Spleen (tissue), 11 donors: ENCODE measurements around the gene PYGO2. TPM values are rescaled to one million over a fixed set of nuclear protein-coding genes. Genes with fewer than 3 reads are reported as not detected.

Source experiments
- DNase-seq: peaks from one replicate; pipeline ENCODE4 v3.0.0-alpha.2; 2020
- H3K27ac ChIP-seq, 8 donors: fragments of 200-600 bp; sonication (generic) in 7 of 8; 1 replicate in 4 of 8; 2 replicates in 4 of 8; pipeline versions ENCODE4 v1.5.0 to v1.8.0; 2016 to 2021; ENCODE audit warnings: inconsistent platforms in 4 of 8, mild to moderate bottlenecking in 4 of 8, moderate library complexity in 1 of 8
- H3K27me3 ChIP-seq, 7 donors: fragments of 200-600 bp; sonication (generic) in 6 of 7; replicated peaks in 1 of 7; 1 replicate in 4 of 7; 2 replicates in 3 of 7; pipeline versions ENCODE4 v1.5.0 to v1.8.0; 2016 to 2021; ENCODE audit warnings: inconsistent platforms in 3 of 7, mild to moderate bottlenecking in 1 of 7
- H3K36me3 ChIP-seq, 6 donors: fragments of 200-600 bp; sonication (generic) in 5 of 6; 1 replicate in 4 of 6; 2 replicates in 2 of 6; pipeline versions ENCODE4 v1.5.0 to v1.8.0; 2016 to 2021; ENCODE audit warnings: inconsistent platforms in 2 of 6
- H3K4me1 ChIP-seq, 6 donors: fragments of 200-600 bp; sonication (generic) in 5 of 6; 1 replicate in 3 of 6; 2 replicates in 3 of 6; pipeline versions ENCODE4 v1.5.0 to v1.8.0; 2016 to 2021; ENCODE audit warnings: inconsistent platforms in 3 of 6
- H3K4me3 ChIP-seq, 8 donors: fragments of 200-600 bp; sonication (generic) in 7 of 8; 1 replicate in 4 of 8; 2 replicates in 4 of 8; pipeline versions ENCODE4 v1.5.0 to v1.8.0; 2016 to 2021; ENCODE audit warnings: inconsistent platforms in 4 of 8, mild to moderate bottlenecking in 4 of 8, moderate library complexity in 2 of 8
- H3K9me3 ChIP-seq, 8 donors: fragments of 200-600 bp; sonication (generic) in 7 of 8; 1 replicate in 4 of 8; 2 replicates in 4 of 8; pipeline versions ENCODE4 v1.5.0 to v1.8.0; 2016 to 2021; ENCODE audit warnings: inconsistent platforms in 4 of 8
- POLR2A ChIP-seq, 3 donors: fragments of 450-650 bp; IDR thresholded peaks; one replicate each; pipeline ENCODE4 v1.5.1; 2017; ENCODE audit warnings: antibody characterized with exemption in 3 of 3, mild to moderate bottlenecking in 1 of 3
- POLR2AphosphoS5 ChIP-seq, 3 donors: sonication (generic); formaldehyde crosslinking; IDR thresholded peaks; one replicate each; pipeline ENCODE4 v1.5.1; 2017; ENCODE audit warnings: antibody characterized with exemption in 3 of 3
- WGBS, 5 donors: extraction: QIAGEN DNeasy Blood & Tissue Kit in 3 of 5; methylation state at CpG; one replicate each; pipeline versions ENCODE4 v1.1.5 to v1.1.7; 2013 to 2018; 5-methylcytosine and 5-hydroxymethylcytosine counted together
- intact Hi-C: fragments of 100-400 bp; cut with DNase I; formaldehyde crosslinking; loops from one replicate; pipeline ENCODE4 v1.15.0; 2023; ENCODE audit warnings: low total_unique reads
- polyA plus RNA-seq, 3 donors: library from polyadenylated mRNA; stranded (reverse); fragments of 200-250 nt; gene quantifications; one replicate each; pipeline ENCODE4 v1.2.1, GENCODE V29; 2013
- total RNA-seq, 7 donors: library from RNA; depleted of rRNA in 3 of 7; stranded (reverse); fragments of >200 nt in 3 of 7; fragmentation: NEBNext Ultra II Directional in 4 of 7; extraction: Animal tissue kit (Norgen Biotek cat#: 25700) in 4 of 7; gene quantifications; one replicate each; pipeline versions ENCODE4 v1.1.0 to v1.2.1, GENCODE V29; 2016 to 2021
- TF ChIP-seq, protein P1 (sequence below), 11 experiments: fragments of 200-600 bp in 7 of 11; fragments of 450-650 bp in 4 of 11; sonication (generic) in 4 of 11; IDR thresholded peaks in 8 of 11; conservative IDR thresholded peaks in 3 of 11; 1 replicate in 7 of 11; 2 replicates in 4 of 11; pipeline versions ENCODE4 v1.4.0 to v1.8.0; 2016 to 2021; ENCODE audit warnings: antibody characterized with exemption in 11 of 11, inconsistent platforms in 4 of 11, mild to moderate bottlenecking in 1 of 11
- donor health status: healthy with polysubstance abuse.
- donor health status: DM: no; HTN: no; CAD: no; lungs with moderate emphysema.
- donor health status: DM: no; HTN: no; CAD: no.
- donor health status: Bipolar disorder and iron deficiency.
- donor health status: healthy.
- donor health status: DM: no; HTN: no; CAD: no.
- donor health status: DM: yes; HTN: yes; CAD: no.

PYGO2 gene
- total and polyA plus RNA-seq, 10 donors = 19.8 to 36.6 (median 35.2) TPM

DNA sequence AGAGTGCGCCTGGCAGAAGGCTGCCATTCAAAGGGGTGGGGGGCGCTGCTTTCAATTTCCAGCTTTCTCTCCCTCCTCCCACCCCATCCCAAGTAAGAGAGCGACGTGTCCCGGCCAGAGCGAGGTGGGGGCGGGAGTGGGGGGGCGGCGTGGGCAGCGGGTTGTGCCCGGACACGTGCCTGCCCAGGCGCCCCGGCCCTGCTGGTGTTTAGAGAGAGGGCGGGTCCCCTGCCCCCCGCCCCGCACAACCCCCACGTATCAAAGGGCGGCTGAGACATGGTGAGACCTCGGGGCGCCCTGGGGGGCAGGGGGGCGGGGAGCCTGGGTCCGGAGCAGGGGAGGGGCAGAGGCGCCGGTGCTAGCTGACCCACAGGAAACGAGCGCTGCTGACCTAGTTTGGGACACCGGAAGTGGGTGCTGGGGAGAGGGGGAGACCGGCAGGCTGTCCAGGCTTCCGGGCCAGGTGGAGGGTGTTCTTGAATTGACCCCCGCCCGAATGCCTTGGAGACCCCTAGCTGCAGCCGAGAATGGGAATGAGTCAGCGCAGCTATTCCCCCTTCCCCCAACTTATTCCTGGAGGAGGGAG lies 42.3 kb upstream of the PYGO2 start:
- TF ChIP-seq, protein P1, sequence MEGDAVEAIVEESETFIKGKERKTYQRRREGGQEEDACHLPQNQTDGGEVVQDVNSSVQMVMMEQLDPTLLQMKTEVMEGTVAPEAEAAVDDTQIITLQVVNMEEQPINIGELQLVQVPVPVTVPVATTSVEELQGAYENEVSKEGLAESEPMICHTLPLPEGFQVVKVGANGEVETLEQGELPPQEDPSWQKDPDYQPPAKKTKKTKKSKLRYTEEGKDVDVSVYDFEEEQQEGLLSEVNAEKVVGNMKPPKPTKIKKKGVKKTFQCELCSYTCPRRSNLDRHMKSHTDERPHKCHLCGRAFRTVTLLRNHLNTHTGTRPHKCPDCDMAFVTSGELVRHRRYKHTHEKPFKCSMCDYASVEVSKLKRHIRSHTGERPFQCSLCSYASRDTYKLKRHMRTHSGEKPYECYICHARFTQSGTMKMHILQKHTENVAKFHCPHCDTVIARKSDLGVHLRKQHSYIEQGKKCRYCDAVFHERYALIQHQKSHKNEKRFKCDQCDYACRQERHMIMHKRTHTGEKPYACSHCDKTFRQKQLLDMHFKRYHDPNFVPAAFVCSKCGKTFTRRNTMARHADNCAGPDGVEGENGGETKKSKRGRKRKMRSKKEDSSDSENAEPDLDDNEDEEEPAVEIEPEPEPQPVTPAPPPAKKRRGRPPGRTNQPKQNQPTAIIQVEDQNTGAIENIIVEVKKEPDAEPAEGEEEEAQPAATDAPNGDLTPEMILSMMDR (IDR thresholded peaks at IDR 0.05 in 8 of 11, conservative IDR thresholded peaks at IDR 0.05 in 3 of 11) = no peak
- TF ChIP-seq POLR2A (IDR thresholded peaks at IDR 0.05) (no peak), POLR2AphosphoS5 (IDR thresholded peaks at IDR 0.05) (peak in 2 of 3 donors; percentile 52 to 56)
- Histone ChIP-seq H3K36me3 (no peaks in the 10 kb centered on the region), H3K27me3 (no peaks in the 10 kb centered on the region), H3K4me3 (peak overlapping the region; percentile 71 to 90 (median 78)), H3K27ac (peak overlapping the region; percentile 81 to 99 (median 95)), H3K9me3 (no peaks in the 10 kb centered on the region), H3K4me1 (peaks cover 40 to 91% (median 68%) of the 10 kb centered on the region in 6 donors)
- intact Hi-C loops = loop anchor here (5.0 to 10.0 kb wide), 2 partner anchors 42 to 61 kb away; partner anchors contain the start of genes EFNA4 and PYGO2
- 2 to 36% (median 3%) methylated on average over 2 to 33 of the region's 34 CpGs for whole genome bisulfite sequencing, 5 donors
- peak; percentile 90 for DNase-seq

DNA sequence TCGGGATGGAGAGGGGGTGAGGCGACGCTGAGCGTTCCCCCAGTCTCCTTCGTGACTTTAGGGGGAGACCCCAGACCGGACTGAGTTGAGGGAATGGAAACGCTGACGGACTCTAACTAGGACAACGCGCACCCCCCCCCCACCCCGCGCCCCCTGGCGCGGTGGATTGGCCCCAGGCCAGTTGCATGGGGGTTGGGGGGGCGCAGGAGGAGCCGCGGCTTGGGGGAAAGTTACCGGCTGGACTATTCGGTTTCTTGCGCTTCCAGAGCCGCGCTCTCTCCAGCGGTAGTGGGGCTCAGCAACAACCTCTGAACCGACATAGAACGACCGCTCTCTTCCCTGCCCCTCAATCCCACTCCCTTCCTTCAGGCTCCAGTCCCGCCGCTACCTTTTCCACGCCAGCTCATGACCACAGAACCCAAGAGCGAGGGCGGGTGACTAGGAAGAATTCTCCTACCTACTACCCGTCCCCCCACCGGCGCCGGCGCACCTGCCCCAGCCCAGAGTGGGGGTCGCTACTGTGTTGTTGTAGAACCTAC lies 41.7 kb upstream of the PYGO2 start:
- Histone ChIP-seq H3K36me3 (no peaks in the 10 kb centered on the region), H3K4me3 (peak overlapping the region; percentile 71 to 90 (median 78)), H3K4me1 (peaks cover 43 to 91% (median 67%) of the 10 kb centered on the region in 6 donors), H3K9me3 (no peaks in the 10 kb centered on the region), H3K27ac (peak overlapping the region; percentile 81 to 99 (median 95)), H3K27me3 (no peaks in the 10 kb centered on the region)
- WGBS, 5 donors = 0 to 1% (median 0%) methylated on average over 21 to 37 of the region's 37 CpGs
- peak; percentile 88 for DNase-seq
- intact Hi-C loops = loop anchor here (5.0 to 10.0 kb wide), 2 partner anchors 41 to 62 kb away; partner anchors contain the start of genes EFNA4 and PYGO2
- no peak for TF ChIP-seq POLR2A (IDR thresholded peaks at IDR 0.05)
- TF ChIP-seq POLR2AphosphoS5 (IDR thresholded peaks at IDR 0.05) = no peak
- TF ChIP-seq, protein P1 (IDR thresholded peaks at IDR 0.05 in 8 of 11, conservative IDR thresholded peaks at IDR 0.05 in 3 of 11) = no peak

DNA sequence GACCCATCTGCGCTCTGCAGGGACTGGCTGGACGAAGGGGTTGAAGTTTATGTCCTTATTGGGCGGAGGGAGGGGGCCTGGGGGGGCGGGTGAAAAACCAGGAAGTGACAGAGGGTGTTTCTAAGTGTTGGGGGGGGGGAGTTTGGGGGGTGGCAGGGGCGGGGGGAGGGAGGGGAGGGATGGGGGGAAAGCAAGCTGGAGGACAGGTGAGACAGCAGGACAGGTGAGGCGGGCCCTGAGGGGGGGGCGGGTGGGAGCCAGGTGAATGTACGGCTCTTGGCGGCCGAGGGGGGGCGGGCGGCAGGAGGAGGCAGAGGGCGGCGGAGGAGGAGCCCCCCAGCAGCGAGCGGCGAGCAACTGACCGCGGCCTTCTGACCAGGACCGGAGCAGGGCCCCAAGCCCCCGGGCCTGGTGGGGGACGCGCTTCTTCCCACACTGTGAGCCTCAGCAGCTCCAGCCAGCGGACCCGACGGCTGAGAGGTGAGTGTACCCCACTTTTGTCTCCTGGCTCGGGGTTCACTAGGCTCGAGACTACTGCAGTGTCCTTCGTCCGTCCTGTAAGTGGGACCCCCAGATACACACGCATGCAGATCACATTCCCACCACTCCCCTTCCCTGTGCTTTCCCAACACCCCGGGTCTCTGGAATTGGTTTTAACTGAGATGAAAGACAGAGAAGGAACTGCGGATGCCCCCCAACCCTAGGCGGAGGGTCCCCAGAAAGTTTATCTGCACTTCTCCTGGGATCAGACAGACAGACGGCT lies 41.1 kb upstream of the PYGO2 start, which contains the start of gene ZBTB7B:
Gene ZBTB7B (plus strand): TSS at position 339 of the 763 bp plus-strand sequence. CDS start 11,859 bp downstream, outside the sequence.
- DNase-seq = peak; percentile 91
- H3K36me3 ChIP-seq = no peaks in the 10 kb centered on the region
- peak within 1 kb of the TSS; percentile 90 to 99 (median 95) for H3K27ac ChIP-seq
- intact Hi-C loops = loop anchor here (5.0 to 10.0 kb wide), 2 partner anchors 40 to 62 kb away; partner anchors contain the start of genes EFNA4 and PYGO2
- TF ChIP-seq, protein P1 (IDR thresholded peaks at IDR 0.05 in 8 of 11, conservative IDR thresholded peaks at IDR 0.05 in 3 of 11) = peak in 1 of 11 experiments; percentile 2
- TF ChIP-seq POLR2AphosphoS5 (IDR thresholded peaks at IDR 0.05) (no peak), POLR2A (IDR thresholded peaks at IDR 0.05) (no peak)
- peak within 1 kb of the TSS; percentile 75 to 90 (median 79) for H3K4me3 ChIP-seq
- 0 to 3% (median 0%) methylated on average over 24 to 33 of the region's 35 CpGs for WGBS, 5 donors
- no peaks in the 10 kb centered on the region for H3K9me3 ChIP-seq
- no peaks in the 10 kb centered on the region for H3K27me3 ChIP-seq
- H3K4me1 ChIP-seq = peaks cover 43 to 91% (median 65%) of the 10 kb centered on the region in 6 donors
